ENCODE data around the gene AGPAT3.

- TF ChIP-seq CTCF (IDR thresholded peaks at IDR 0.05; ENCODE audit: extremely low read depth in 1 of 2, insufficient read depth in 1 of 2, low read depth in 1 of 2, low read length in 2 of 2): no peak
- TF ChIP-seq POLR2A (IDR thresholded peaks at IDR 0.05; ENCODE audit: low read depth, low read length): no peak
- no peak for TF ChIP-seq EZH2 (IDR thresholded peaks at IDR 0.05; ENCODE audit: borderline replicate concordance, low read depth, low read length, severe bottlenecking)
- no peak for TF ChIP-seq MAX (IDR thresholded peaks at IDR 0.05; ENCODE audit: insufficient read depth, insufficient read length)
- no peak for TF ChIP-seq POLR2AphosphoS5 (IDR thresholded peaks at IDR 0.05; ENCODE audit: insufficient read depth, low read depth, low read length)
- TF ChIP-seq FOS (IDR thresholded peaks at IDR 0.05; ENCODE audit: borderline replicate concordance, insufficient read depth, low read length): no peak
- TF ChIP-seq JUN (IDR thresholded peaks at IDR 0.05; ENCODE audit: borderline replicate concordance, insufficient read depth, insufficient read length, low read depth): no peak
Observed at GRCh38 chr21:43988506-43989230, 123.6 kb downstream of the AGPAT3 start.
